HG03095 (cell line): ENCODE measurements around the gene CIRBP.

Experiments used
- ATAC-seq: cut with Tn5 transposase; IDR thresholded peaks from one replicate; pipeline ENCODE4 v1.9.1; 2021; ENCODE audit warnings: moderate library complexity; ENCODE audit not compliant: unreplicated experiment

Gene CIRBP

GRCh38 chr19:1278713-1279660, 9.9 kb downstream of the CIRBP start:
- no peak for ATAC-seq

GRCh38 chr19:1279782-1280341, 10.7 kb downstream of the CIRBP start:
- no peak for ATAC-seq

GRCh38 chr19:1280636-1281568, 11.8 kb downstream of the CIRBP start:
- ATAC-seq: no peak

- ATAC-seq: no peak
Observed at GRCh38 chr19:1281569-1282287, 12.6 kb downstream of the CIRBP start.

- no peak for ATAC-seq
Observed at GRCh38 chr19:1282588-1283206, 13.6 kb downstream of the CIRBP start.

- ATAC-seq: no peak
Observed at GRCh38 chr19:1283207-1283916, 14.2 kb downstream of the CIRBP start.

GRCh38 chr19:1283917-1284292, 14.8 kb downstream of the CIRBP start:
- ATAC-seq: no peak

GRCh38 chr19:1284293-1284978, 15.3 kb downstream of the CIRBP start:
- ATAC-seq: no peak

GRCh38 chr19:1284979-1285736, 16.0 kb downstream of the CIRBP start:
- ATAC-seq: no peak

GRCh38 chr19:1285737-1286360, 16.7 kb downstream of the CIRBP start, which contains the start of gene EFNA2:
TSS of gene EFNA2 (plus strand) at chr19:1285873. CDS start at chr19:1286169, 296 bp downstream.
- ATAC-seq: no peak

- ATAC-seq: no peak
Observed at GRCh38 chr19:1286487-1287353, 17.6 kb downstream of the CIRBP start.

GRCh38 chr19:1287354-1288225, 18.5 kb downstream of the CIRBP start:
- ATAC-seq: no peak

GRCh38 chr19:1288226-1288612, 19.1 kb downstream of the CIRBP start:
- ATAC-seq: no peak

GRCh38 chr19:1288833-1289685, 19.9 kb downstream of the CIRBP start:
- ATAC-seq: no peak

GRCh38 chr19:1289686-1290025, 20.5 kb downstream of the CIRBP start:
- no peak for ATAC-seq
